Coronary artery (tissue), 2 donors: ENCODE measurements around the gene RRAS2.
A peak's percentile ranks its signal among the peaks of the same experiment; 100 is the strongest.
"Not testable (repeated sequence)": the region's sequence is repeated elsewhere in the genome, so short reads cannot be mapped to it uniquely, and the experiment has no call there.

Experiments
- DNase-seq: peaks from one replicate; pipeline ENCODE4 v3.0.0-alpha.2; 2017; ENCODE audit warnings: low spot score
- H3K27ac ChIP-seq, 2 donors: fragments of 200-600 bp; sonication (generic); one replicate each; pipeline ENCODE4 v1.5.1; 2016 to 2019
- H3K4me3 ChIP-seq: fragments of 200-600 bp; sonication (generic); 2 replicates; pipeline ENCODE4 v1.5.1; 2016; ENCODE audit warnings: mild to moderate bottlenecking, moderate library complexity
- TF ChIP-seq, protein P1 (sequence below): fragments of 200-600 bp; sonication (generic); IDR thresholded peaks from one replicate; pipeline ENCODE4 v1.5.1; 2019; ENCODE audit warnings: antibody characterized with exemption

RRAS2 gene

DNA sequence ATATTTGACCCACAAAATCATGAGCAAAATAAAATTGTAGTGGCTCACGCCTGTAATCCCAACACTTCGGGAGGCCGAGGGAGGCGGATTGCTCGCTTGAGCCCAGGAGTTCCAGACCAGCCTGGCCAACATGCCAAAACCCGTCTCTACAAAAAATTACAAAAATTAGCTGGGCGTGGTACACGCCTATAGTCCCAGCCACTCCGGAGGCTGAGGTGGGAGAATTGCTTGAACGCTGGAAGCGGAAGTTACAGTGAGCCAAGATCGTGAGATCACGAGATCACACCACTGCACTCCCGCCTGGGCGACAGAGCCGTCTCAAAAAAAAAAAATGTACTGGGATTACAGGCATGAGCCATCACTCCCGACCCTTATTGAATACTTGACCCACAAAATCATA, 2.0 kb upstream of the RRAS2 start:
- Histone ChIP-seq H3K4me3 (no peak overlapping the region), H3K27ac (no peak overlapping the region)
- TF ChIP-seq, protein P1, sequence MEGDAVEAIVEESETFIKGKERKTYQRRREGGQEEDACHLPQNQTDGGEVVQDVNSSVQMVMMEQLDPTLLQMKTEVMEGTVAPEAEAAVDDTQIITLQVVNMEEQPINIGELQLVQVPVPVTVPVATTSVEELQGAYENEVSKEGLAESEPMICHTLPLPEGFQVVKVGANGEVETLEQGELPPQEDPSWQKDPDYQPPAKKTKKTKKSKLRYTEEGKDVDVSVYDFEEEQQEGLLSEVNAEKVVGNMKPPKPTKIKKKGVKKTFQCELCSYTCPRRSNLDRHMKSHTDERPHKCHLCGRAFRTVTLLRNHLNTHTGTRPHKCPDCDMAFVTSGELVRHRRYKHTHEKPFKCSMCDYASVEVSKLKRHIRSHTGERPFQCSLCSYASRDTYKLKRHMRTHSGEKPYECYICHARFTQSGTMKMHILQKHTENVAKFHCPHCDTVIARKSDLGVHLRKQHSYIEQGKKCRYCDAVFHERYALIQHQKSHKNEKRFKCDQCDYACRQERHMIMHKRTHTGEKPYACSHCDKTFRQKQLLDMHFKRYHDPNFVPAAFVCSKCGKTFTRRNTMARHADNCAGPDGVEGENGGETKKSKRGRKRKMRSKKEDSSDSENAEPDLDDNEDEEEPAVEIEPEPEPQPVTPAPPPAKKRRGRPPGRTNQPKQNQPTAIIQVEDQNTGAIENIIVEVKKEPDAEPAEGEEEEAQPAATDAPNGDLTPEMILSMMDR: no peak
- DNase-seq: no peak

DNA sequence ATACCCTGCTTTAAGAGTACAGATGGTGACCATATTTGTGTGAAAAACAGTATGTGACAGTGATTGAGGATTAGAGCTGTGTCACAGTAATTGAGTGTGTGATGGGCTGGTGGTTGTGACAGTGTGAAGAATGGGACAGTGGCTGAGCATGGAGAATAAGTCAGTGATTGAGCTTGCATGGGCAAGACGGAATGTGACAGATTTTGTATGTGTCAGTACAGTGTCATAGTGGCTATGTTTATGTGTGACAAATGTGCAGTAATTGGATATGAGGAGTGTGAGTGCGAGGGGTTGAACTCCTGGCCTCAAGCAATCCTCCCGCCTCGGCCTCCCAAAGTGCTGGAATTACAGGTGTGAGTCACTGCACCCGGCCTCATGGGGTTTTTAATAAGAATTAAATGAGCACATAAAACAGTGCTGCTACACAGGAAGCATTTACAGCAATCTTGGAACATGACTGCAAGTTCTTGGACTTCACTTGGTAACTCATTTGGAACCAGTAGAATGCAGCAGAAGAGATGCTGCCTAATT, 583 bp upstream of the RRAS2 start:
- DNase-seq: no peak
- Histone ChIP-seq H3K27ac (peak overlapping the region in 1 of 2 donors; percentile 86), H3K4me3 (peak overlapping the region; percentile 93)

DNA sequence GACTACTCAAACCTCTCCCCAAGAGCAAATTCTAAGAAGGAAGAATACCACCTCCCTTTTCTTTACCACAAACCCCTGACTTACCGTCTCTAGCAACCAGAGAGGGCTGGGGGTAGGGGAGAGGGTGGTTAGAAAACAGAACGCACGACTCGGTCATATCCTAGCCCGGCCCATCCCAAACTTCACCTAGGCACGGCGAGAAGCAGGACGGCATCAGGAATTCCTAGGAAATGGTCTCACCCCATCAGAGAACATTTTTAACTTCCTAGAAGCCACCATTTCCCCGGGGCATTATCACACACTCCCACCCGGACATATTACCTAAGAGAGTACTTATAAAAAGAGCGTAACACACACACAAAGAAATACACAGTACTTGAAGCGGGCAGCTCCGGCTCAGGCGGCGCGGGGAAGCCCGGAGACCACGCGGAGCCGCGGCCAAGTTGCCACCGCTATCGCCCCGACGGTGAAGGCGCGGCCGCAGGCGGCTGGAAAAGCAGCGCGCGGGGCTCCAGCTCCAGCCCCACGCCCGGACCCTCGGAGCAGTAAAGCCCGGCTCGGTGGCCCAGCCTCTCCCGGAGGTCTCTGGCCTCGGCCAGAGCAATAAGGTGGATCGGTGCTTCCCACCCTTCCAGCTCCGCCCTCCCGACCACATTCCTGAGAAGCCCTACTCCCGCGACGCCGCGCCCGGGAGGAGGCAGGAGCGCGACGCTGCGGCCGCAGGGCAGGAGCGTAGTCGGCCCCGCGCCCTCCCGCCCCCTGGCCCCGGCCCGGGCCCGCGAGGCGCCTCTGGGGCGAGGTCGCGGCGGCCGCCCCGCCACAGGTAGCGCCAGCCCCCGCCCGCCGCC, 878 bp downstream of the RRAS2 start:
- Histone ChIP-seq H3K4me3 (peak overlapping the region; percentile 93), H3K27ac (peak overlapping the region; percentile 82 to 86)
- peak; percentile 79 for DNase-seq

More for the DNA sequence above, 583 bp upstream of the RRAS2 start:
- TF ChIP-seq, protein P1: no peak

DNA sequence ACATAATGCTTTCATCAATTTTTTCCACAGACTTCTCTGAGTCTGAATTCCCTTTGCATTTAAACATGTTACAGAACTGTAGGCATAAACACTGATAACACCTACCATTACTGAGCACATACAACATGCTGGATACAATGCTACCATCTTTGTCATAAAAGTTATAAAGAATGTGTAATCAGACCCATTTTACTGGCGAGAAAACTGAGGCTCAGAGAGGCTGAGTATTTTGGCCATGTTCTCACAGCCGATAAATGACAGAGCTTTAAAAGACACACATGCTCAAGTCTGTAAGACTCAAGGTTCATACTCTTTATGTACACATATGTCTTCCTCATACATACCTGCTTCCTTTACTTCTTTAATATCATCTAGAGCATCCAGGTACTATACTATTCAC, 2.6 kb downstream of the RRAS2 start:
- no peak for DNase-seq
- no peak overlapping the region for H3K4me3 ChIP-seq
- H3K27ac ChIP-seq: no peak overlapping the region
- TF ChIP-seq, protein P1: no peak

More for the DNA sequence above, 878 bp downstream of the RRAS2 start:
- TF ChIP-seq, protein P1: no peak

DNA sequence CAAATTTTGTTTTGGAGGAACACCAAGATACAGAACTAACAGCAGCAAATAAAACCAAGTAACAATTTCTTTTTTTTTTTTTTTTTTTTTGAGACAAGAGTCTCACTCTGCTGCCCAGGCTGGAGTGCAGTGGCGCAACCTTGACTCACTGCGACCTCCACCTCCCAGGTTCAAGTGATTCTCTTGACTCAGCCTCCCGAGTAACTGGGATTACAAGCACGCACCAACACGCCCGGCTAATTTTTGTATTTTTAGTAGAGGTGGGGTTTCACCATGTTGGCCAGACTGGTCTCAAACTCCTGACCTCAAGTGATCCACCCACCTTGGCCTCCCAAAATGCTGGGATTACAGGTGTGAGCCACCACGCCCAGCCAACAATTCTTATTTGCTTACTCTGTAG, 4.4 kb downstream of the RRAS2 start:
- not testable (repeated sequence) for DNase-seq, H3K27ac ChIP-seq, H3K4me3 ChIP-seq

DNA sequence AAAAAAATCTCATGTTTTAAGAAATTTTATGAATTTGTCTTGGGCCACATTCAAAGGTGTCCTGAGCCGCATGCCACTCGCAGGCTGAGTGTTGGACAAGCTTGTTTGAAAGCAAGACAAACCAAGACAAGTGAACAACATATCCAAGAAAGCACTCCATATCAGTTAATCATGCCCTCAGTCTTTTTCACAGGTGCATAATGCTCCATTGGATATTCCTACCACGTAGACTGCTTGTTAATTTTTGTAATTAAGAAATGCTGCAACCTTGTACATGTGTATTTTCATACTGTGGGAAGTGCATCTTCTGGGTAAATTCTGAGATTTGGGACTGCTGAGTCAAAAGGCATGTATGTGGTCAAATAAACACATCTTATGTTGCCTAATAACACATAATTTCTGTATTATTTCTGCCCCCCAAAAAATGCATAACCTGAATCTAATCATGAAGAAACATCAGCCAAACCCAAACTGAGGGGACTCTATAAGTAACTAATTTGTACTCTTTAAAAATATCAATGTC, 8.2 kb downstream of the RRAS2 start:
- TF ChIP-seq, protein P1: no peak
- DNase-seq: no peak
- no peak overlapping the region for H3K4me3 ChIP-seq
- no peak overlapping the region for H3K27ac ChIP-seq

DNA sequence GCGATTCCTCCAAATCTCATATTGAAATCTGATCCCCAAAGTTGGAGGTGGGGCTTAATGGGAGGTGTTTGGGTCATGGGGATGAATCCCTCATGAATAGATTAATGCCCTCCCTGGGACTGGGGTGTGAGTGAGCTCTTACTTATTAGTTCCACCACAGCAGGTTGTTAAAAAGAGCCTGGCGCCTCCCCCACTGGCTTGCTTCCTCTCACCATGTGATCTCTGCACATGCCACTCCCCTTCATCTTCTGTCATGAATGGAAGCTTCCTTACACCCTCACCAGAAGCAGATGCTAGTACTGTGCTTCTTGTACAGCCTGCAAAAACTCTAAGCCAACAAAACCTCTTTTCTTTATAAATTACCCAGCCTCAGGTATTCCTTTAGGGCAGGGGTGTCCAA, 8.8 kb downstream of the RRAS2 start:
- TF ChIP-seq, protein P1: no peak
- no peak for DNase-seq
- Histone ChIP-seq H3K27ac (no peak overlapping the region), H3K4me3 (no peak overlapping the region)
